ENCODE measurements around the gene COCH. TPM values are rescaled to one million over a fixed set of nuclear protein-coding genes. Genes with fewer than 3 reads are reported as not detected.

The COCH gene
- total and polyA plus RNA-seq, 10 of the 15 experiments (the other 5 are each of a cell fraction or from before 2014, with no cell fraction given) = 1.8 to 8.3 (median 5.1) TPM

DNA sequence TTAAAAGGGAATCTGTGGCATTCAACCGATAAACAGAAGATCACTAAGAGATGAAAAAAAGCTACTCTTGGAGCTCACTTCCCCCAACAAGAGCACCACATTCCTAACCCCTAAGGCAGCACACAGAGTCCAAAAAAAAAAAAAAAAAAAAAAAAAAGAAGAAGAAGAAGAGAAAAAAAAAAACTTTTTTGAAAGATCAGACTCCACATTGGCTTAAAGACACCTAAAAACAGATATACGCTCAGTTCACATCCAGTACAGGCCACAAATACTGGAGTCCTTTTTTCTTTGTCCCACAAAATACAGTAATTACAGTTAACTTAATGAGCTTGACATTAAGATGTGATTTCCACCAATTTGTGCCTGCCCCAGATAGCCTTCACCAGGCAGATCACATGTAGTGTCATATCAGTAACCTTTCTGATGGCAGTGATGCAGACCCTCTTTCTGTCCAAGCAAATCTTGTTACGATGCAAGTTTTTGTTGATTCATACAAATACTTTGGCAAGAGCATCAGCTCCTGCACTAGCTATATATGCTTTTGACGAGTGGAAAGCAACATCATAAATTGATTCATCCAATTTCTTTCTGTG, 20.7 kb downstream of the COCH start (continued):
- TF ChIP-seq, protein P1, sequence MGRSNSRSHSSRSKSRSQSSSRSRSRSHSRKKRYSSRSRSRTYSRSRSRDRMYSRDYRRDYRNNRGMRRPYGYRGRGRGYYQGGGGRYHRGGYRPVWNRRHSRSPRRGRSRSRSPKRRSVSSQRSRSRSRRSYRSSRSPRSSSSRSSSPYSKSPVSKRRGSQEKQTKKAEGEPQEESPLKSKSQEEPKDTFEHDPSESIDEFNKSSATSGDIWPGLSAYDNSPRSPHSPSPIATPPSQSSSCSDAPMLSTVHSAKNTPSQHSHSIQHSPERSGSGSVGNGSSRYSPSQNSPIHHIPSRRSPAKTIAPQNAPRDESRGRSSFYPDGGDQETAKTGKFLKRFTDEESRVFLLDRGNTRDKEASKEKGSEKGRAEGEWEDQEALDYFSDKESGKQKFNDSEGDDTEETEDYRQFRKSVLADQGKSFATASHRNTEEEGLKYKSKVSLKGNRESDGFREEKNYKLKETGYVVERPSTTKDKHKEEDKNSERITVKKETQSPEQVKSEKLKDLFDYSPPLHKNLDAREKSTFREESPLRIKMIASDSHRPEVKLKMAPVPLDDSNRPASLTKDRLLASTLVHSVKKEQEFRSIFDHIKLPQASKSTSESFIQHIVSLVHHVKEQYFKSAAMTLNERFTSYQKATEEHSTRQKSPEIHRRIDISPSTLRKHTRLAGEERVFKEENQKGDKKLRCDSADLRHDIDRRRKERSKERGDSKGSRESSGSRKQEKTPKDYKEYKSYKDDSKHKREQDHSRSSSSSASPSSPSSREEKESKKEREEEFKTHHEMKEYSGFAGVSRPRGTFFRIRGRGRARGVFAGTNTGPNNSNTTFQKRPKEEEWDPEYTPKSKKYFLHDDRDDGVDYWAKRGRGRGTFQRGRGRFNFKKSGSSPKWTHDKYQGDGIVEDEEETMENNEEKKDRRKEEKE (IDR thresholded peaks at IDR 0.05) = no peak
- TF ChIP-seq, protein P2, sequence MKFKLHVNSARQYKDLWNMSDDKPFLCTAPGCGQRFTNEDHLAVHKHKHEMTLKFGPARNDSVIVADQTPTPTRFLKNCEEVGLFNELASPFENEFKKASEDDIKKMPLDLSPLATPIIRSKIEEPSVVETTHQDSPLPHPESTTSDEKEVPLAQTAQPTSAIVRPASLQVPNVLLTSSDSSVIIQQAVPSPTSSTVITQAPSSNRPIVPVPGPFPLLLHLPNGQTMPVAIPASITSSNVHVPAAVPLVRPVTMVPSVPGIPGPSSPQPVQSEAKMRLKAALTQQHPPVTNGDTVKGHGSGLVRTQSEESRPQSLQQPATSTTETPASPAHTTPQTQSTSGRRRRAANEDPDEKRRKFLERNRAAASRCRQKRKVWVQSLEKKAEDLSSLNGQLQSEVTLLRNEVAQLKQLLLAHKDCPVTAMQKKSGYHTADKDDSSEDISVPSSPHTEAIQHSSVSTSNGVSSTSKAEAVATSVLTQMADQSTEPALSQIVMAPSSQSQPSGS (IDR thresholded peaks at IDR 0.05; ENCODE audit: low read length) = no peak
- TF ChIP-seq ZNF217 (IDR thresholded peaks at IDR 0.05) (no peak), SUZ12 (IDR thresholded peaks at IDR 0.05; ENCODE audit: unreplicated experiment) (no peak)
- TF ChIP-seq, protein P3, sequence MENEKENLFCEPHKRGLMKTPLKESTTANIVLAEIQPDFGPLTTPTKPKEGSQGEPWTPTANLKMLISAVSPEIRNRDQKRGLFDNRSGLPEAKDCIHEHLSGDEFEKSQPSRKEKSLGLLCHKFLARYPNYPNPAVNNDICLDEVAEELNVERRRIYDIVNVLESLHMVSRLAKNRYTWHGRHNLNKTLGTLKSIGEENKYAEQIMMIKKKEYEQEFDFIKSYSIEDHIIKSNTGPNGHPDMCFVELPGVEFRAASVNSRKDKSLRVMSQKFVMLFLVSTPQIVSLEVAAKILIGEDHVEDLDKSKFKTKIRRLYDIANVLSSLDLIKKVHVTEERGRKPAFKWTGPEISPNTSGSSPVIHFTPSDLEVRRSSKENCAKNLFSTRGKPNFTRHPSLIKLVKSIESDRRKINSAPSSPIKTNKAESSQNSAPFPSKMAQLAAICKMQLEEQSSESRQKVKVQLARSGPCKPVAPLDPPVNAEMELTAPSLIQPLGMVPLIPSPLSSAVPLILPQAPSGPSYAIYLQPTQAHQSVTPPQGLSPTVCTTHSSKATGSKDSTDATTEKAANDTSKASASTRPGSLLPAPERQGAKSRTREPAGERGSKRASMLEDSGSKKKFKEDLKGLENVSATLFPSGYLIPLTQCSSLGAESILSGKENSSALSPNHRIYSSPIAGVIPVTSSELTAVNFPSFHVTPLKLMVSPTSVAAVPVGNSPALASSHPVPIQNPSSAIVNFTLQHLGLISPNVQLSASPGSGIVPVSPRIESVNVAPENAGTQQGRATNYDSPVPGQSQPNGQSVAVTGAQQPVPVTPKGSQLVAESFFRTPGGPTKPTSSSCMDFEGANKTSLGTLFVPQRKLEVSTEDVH (IDR thresholded peaks at IDR 0.05; ENCODE audit: low read depth, partially characterized antibody) = no peak
- TF ChIP-seq, protein P4, sequence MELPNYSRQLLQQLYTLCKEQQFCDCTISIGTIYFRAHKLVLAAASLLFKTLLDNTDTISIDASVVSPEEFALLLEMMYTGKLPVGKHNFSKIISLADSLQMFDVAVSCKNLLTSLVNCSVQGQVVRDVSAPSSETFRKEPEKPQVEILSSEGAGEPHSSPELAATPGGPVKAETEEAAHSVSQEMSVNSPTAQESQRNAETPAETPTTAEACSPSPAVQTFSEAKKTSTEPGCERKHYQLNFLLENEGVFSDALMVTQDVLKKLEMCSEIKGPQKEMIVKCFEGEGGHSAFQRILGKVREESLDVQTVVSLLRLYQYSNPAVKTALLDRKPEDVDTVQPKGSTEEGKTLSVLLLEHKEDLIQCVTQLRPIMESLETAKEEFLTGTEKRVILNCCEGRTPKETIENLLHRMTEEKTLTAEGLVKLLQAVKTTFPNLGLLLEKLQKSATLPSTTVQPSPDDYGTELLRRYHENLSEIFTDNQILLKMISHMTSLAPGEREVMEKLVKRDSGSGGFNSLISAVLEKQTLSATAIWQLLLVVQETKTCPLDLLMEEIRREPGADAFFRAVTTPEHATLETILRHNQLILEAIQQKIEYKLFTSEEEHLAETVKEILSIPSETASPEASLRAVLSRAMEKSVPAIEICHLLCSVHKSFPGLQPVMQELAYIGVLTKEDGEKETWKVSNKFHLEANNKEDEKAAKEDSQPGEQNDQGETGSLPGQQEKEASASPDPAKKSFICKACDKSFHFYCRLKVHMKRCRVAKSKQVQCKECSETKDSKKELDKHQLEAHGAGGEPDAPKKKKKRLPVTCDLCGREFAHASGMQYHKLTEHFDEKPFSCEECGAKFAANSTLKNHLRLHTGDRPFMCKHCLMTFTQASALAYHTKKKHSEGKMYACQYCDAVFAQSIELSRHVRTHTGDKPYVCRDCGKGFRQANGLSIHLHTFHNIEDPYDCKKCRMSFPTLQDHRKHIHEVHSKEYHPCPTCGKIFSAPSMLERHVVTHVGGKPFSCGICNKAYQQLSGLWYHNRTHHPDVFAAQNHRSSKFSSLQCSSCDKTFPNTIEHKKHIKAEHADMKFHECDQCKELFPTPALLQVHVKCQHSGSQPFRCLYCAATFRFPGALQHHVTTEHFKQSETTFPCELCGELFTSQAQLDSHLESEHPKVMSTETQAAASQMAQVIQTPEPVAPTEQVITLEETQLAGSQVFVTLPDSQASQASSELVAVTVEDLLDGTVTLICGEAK (IDR thresholded peaks at IDR 0.05; ENCODE audit: borderline replicate concordance) = no peak

All from GM12878 (cell line).